ENCODE measurements around the gene TLR7.

- TF ChIP-seq CEBPB (IDR thresholded peaks at IDR 0.05), result no peak
- TF ChIP-seq TAF1 (IDR thresholded peaks at IDR 0.05; ENCODE audit: low read depth), result no peak
- TF ChIP-seq ZBTB7A (IDR thresholded peaks at IDR 0.05; ENCODE audit: low read depth), result no peak
- TF ChIP-seq, protein P1, sequence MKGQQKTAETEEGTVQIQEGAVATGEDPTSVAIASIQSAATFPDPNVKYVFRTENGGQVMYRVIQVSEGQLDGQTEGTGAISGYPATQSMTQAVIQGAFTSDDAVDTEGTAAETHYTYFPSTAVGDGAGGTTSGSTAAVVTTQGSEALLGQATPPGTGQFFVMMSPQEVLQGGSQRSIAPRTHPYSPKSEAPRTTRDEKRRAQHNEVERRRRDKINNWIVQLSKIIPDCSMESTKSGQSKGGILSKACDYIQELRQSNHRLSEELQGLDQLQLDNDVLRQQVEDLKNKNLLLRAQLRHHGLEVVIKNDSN (IDR thresholded peaks at IDR 0.05), result no peak
- TF ChIP-seq YY1 (IDR thresholded peaks at IDR 0.05; ENCODE audit: low read depth), result no peak
- TF ChIP-seq REST (IDR thresholded peaks at IDR 0.05; ENCODE audit: low read depth), result no peak
- no peak for TF ChIP-seq EP300 (IDR thresholded peaks at IDR 0.05; ENCODE audit: borderline replicate concordance)
- TF ChIP-seq EGR1 (IDR thresholded peaks at IDR 0.05), result no peak
- TF ChIP-seq TCF12 (IDR thresholded peaks at IDR 0.05; ENCODE audit: low read depth), result no peak
- TF ChIP-seq RAD21 (IDR thresholded peaks at IDR 0.05; ENCODE audit: low read depth), result no peak
- no peak for TF ChIP-seq CREB1 (IDR thresholded peaks at IDR 0.05; ENCODE audit: low read depth)
These were observed 62.8 kb downstream of the TLR7 start for GRCh38 chrX:12929701-12930100.

All from Ishikawa (cell line).